Activated CD4-positive, alpha-beta T cell treated with anti-CD3 and anti-CD28 coated beads, Interleukin-2, amount 50 U/mL, for 1 hour (primary cell): Measurements from ENCODE around the gene CREB3L2.
"Not testable (repeated sequence)": the region's sequence is repeated elsewhere in the genome, so short reads cannot be mapped to it uniquely, and the experiment has no call there.

ENCODE experiments used
- DNase-seq: peaks from one replicate; pipeline ENCODE4 v3.0.0-alpha.2; 2020

The CREB3L2 gene

GRCh38 chr7:137862964-137863363, 138.9 kb downstream of the CREB3L2 start:
- DNase-seq, result no peak

- DNase-seq, result no peak
Observed at GRCh38 chr7:137862358-137862757, 139.5 kb downstream of the CREB3L2 start.

- DNase-seq, result no peak
Observed at GRCh38 chr7:137860542-137860941, 141.3 kb downstream of the CREB3L2 start.

DNA sequence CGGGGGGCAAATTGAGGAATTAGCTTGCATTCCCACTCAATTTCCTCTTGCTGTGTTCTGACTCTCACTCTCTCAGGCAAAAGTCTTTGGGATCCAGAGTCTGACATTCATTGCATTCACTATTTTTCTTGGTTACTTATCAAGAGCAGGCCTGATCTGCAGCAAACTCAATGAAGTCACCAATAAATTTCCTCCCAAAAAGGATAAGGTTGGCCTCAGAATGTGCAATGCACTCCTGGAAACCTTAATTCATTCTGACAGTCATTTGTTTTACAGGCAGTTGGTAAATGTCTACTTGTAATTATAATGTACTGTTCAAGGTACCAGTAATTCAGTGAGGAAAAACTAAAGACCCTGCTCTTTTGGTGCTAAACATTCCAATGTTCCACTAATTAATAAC, 148.8 kb downstream of the CREB3L2 start:
- no peak for DNase-seq

- DNase-seq, result no peak
Observed at GRCh38 chr7:137852108-137852507, 149.8 kb downstream of the CREB3L2 start.

GRCh38 chr7:137850972-137851945, 150.6 kb downstream of the CREB3L2 start:
- DNase-seq, result no peak

DNA sequence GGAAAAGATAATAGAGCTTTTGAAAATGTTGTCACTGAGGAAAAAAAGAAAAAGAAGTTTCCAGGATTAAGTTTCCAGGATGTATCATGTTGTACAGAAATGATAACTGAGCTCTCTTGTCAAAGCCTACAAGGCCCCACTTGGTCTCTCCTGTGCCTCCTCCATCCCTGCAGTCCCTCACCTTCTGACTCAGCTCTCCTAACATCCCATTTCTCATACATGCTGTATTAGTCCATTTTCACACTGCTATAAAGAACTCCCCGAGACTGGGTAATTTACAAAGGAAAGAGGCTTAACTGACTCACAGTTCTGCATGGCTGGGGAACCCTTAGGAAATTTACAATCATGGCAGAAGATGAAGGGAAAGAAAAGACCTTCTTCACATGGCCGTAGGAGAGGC, 151.3 kb downstream of the CREB3L2 start:
- DNase-seq, result no peak

- no peak for DNase-seq
Observed at GRCh38 chr7:137848095-137848494, 153.8 kb downstream of the CREB3L2 start.

DNA sequence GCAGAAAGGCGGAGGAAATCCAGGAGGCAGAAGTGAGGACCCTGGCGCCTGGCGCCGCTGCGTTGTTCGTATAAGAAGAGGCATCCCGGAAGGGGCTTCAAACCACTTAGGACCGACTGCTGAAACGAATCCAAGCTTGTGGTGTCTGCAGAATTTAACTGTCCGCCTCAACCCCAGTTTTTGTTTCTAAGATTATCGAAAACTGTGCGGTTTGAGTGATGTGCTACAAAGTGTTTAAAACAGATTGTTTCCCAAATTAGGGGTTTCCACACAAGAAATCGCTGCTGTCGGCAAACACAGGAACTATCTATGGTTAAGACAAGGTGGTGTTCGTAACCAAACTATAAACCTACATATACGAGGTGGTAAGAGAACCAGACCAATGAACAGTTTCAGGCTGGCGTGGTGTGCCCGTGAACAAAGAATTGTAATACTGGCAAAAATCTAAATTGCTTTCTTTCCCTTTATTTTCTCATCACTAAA, 154.3 kb downstream of the CREB3L2 start:
- DNase-seq, result no peak

DNA sequence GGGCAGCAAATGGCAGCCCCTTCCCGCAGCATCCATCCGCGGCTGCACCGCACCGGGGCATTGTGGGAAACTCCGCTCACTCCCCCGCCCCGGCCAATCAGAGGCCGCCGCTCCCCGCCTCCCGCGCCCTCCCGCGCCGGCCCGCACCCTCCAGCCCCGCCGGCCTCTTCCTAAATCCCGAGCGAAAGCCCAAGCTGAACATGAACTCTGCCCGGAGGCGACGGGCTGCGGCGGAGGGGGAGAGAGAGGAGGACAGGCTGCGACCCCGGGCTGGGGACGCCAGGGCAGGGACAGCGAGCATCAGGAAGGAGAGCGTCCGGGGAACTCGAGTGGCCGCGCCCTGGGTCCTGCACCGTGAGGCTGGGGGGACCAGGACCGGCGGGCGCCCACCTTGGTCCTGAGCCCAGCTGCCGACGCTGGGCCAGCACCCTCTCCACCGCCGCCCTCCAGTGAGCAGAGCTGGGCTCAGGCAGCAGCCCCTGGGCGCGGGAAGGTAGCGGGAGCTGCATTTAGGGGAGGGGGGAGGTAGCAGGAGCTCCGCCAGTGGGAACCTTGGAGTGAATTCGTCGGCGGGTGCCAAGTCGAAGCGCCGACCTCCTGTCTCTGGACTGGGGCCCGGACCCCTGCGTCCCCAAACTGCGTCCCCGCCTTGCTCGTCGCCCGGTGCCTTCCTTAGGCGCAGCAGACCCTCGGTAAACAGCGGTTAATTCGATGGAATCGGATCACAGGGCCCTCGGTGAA, 154.9 kb downstream of the CREB3L2 start, which contains the start of gene DGKI:
Gene DGKI (minus strand): TSS at position 148 of the 741 bp plus-strand sequence.
- DNase-seq, result no peak

- no peak for DNase-seq
Observed at GRCh38 chr7:137846549-137846826, 155.4 kb downstream of the CREB3L2 start.

- no peak for DNase-seq
Observed at GRCh38 chr7:137844677-137845425, 157.0 kb downstream of the CREB3L2 start.

DNA sequence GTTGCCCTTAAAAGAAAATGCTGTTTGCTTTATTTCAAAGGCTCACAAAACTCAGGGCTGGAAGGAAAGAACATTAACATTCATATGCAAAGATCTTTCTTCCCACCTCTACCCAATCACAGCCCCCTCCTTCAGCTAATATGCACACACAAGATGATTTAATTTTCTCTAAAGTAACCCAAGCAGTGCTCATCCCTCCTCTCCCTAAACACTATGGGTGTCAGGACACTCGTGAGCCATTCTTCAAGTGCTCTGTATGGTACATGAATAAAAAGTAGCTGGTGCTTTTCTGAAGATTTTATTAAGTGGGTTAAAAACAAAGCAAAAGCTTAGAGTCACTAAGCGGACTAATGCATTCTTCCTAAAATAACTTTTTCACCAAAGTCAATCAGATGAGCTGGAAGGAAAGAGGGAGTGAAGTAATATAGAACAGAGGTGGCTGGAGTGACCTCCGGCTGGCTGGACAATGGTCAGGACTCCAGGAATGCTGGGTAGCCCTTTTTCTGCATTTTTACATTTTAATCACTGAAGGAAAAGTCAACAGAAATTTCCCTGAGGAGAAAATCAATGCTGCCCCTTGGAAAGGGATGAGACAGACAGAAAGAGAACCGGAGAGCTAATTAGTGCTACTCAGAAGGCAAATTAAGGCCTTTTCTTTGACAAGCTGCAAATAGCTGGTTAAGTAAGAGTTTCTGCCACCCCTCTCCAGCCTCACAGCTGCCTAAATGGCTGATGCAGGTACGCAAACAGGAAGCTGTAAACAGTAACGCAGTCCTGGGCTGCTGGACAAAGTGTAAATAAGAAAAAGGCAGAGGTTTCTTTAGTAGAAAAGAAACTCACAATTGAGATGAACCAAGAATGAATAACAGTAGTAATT, 161.7 kb downstream of the CREB3L2 start:
- DNase-seq, result no peak

- no peak for DNase-seq
Observed at GRCh38 chr7:137838706-137839315, 163.1 kb downstream of the CREB3L2 start.

DNA sequence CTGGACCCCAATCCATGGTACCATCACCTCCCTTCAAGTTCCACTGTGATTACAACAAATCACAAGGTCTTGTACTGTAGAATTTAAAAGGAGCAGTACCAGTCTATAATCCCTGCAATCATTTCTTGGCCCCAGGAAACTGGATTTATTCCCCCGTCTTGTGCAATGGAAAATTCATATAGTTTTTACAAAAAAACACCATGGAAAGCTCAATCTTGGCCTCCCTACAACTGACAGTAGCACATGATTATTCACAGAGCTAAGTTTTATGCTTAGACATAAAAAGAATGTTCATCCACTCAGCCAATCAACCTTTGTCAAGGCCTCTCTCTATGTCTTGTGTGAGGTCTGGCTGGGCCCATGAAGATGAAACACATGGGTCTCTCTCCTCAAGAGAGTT, 165.3 kb downstream of the CREB3L2 start:
- no peak for DNase-seq

GRCh38 chr7:137836113-137836509, 165.8 kb downstream of the CREB3L2 start:
- no peak for DNase-seq

- no peak for DNase-seq
Observed at GRCh38 chr7:137835486-137836112, 166.3 kb downstream of the CREB3L2 start.

DNA sequence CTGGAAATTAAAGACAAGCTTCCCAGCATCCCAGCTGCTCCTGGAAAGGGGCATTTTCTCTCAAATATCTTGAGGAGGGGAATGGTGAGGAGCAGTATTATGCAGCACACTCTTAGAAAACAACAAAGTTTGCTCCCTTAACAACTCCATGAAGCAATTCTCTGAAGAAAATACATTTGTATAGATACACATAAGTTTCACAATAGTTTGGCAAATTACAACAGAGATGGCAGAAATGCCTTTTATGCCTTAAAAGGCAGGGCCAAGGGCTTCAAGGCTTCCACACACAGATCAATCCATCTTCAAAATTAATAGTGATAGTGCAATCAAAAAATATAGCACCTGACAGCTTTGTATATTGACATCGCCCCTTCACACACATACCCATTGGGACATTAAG, 167.3 kb downstream of the CREB3L2 start:
- DNase-seq, result no peak

GRCh38 chr7:137832990-137833389, 168.9 kb downstream of the CREB3L2 start:
- not testable (repeated sequence) for DNase-seq

DNA sequence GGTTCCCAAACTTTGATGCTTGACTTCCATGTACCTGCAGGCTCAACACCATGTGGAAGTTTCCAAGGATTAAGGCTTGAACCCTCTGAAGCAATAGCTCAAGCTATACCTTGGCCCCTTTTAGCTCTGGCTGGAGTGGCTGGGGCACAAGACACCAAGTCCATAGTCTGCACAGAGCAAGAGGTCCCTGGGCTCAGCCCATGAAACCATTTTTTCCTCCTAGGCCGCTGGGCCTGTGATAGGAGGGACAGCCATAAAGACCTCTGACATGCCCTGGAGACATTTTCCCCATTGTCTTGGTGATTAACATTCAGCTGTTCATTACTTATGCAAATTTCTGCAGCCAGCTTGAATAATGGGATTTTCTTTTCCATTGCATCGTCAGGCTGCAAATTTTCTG, 169.5 kb downstream of the CREB3L2 start:
- DNase-seq, result no peak

GRCh38 chr7:137831555-137831954, 170.3 kb downstream of the CREB3L2 start:
- DNase-seq, result not testable (repeated sequence)
